PFSK-1 (cell line): ENCODE measurements around the gene PHYH.

Experiments used
- FOXP2 ChIP-seq: optimal IDR thresholded peaks from 2 replicates; pipeline ENCODE3; 2011; ENCODE audit warnings: borderline replicate concordance, control low read depth, inconsistent platforms; ENCODE audit not compliant: insufficient read depth; ENCODE audit errors: extremely low read length, extremely low read depth
- POLR2AphosphoS5 ChIP-seq: IDR thresholded peaks from 2 replicates; pipeline ENCODE4 v1.6.1; 2012; ENCODE audit warnings: low read depth, mild to moderate bottlenecking, control low read depth, low read length, moderate library complexity
- REST ChIP-seq, 2 experiments: IDR thresholded peaks; 2 replicates each; pipeline versions ENCODE4 v1.6.1 to v1.8.0; 2011 to 2012; ENCODE audit warnings: low read depth in 2 of 2, low read length in 2 of 2, control low read depth in 1 of 2, inconsistent platforms in 1 of 2, mild to moderate bottlenecking in 1 of 2, moderate library complexity in 1 of 2; ENCODE audit not compliant: insufficient read depth in 1 of 2
- SIN3A ChIP-seq: IDR thresholded peaks from 2 replicates; pipeline ENCODE4 v1.6.1; 2012; ENCODE audit warnings: mild to moderate bottlenecking, low read length, moderate library complexity, borderline replicate concordance; ENCODE audit not compliant: insufficient read depth
- TAF1 ChIP-seq: IDR thresholded peaks from 2 replicates; pipeline ENCODE4 v1.6.1; 2012; ENCODE audit warnings: low read length, control low read depth, borderline replicate concordance; ENCODE audit not compliant: insufficient read depth

PHYH gene

GRCh38 chr10:13337128-13337826, 37.4 kb upstream of the PHYH start:
- no peak for TF ChIP-seq REST (IDR thresholded peaks at IDR 0.05; ENCODE audit: insufficient read depth in 1 of 2, low read depth in 2 of 2, low read length in 2 of 2)
- TF ChIP-seq FOXP2 = no peak
- TF ChIP-seq POLR2AphosphoS5 = no peak
- TF ChIP-seq SIN3A = no peak
- no peak for TF ChIP-seq TAF1

GRCh38 chr10:13335881-13336280, 36.0 kb upstream of the PHYH start:
- TF ChIP-seq REST (IDR thresholded peaks at IDR 0.05; ENCODE audit: insufficient read depth in 1 of 2, low read depth in 2 of 2, low read length in 2 of 2) (no peak), TAF1 (no peak)

- no peak for TF ChIP-seq FOXP2
- TF ChIP-seq POLR2AphosphoS5 = no peak
- TF ChIP-seq SIN3A = no peak
- no peak for TF ChIP-seq TAF1
- TF ChIP-seq REST (IDR thresholded peaks at IDR 0.05; ENCODE audit: insufficient read depth in 1 of 2, low read depth in 2 of 2, low read length in 2 of 2) = no peak
These were observed 34.7 kb upstream of the PHYH start for GRCh38 chr10:13334556-13334955.

- no peak for TF ChIP-seq TAF1
- no peak for TF ChIP-seq SIN3A
- TF ChIP-seq REST (IDR thresholded peaks at IDR 0.05; ENCODE audit: insufficient read depth in 1 of 2, low read depth in 2 of 2, low read length in 2 of 2) = no peak
- TF ChIP-seq FOXP2 = no peak
- TF ChIP-seq POLR2AphosphoS5 = no peak
These were observed 31.8 kb upstream of the PHYH start for GRCh38 chr10:13331646-13332045.

- no peak for TF ChIP-seq POLR2AphosphoS5
- TF ChIP-seq SIN3A = no peak
- TF ChIP-seq TAF1 = no peak
- TF ChIP-seq FOXP2 = no peak
- TF ChIP-seq REST (IDR thresholded peaks at IDR 0.05; ENCODE audit: insufficient read depth in 1 of 2, low read depth in 2 of 2, low read length in 2 of 2) = no peak
These were observed 29.7 kb upstream of the PHYH start for GRCh38 chr10:13329565-13329964.
